ENCODE results near the gene PROM1.

DNA sequence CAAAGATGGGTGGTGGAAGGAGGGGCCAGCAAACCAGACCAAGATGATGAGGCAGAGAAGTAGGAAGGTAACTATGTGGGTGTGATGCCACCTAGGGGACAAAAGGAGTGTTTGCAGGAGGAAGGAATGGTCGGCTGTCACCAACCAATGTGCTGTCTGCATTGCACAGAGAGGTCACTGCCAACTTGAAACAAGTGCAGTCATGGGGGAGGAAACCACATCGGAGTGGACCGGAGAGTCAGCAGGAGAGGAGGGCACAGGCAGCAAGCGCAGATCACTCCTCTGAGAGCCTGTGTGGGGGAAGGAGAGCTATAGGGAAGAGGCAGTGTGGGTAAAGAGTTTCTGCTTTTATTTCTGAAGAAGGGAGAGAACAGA lies 82.4 kb downstream of the PROM1 start:
- TF ChIP-seq, protein P1, sequence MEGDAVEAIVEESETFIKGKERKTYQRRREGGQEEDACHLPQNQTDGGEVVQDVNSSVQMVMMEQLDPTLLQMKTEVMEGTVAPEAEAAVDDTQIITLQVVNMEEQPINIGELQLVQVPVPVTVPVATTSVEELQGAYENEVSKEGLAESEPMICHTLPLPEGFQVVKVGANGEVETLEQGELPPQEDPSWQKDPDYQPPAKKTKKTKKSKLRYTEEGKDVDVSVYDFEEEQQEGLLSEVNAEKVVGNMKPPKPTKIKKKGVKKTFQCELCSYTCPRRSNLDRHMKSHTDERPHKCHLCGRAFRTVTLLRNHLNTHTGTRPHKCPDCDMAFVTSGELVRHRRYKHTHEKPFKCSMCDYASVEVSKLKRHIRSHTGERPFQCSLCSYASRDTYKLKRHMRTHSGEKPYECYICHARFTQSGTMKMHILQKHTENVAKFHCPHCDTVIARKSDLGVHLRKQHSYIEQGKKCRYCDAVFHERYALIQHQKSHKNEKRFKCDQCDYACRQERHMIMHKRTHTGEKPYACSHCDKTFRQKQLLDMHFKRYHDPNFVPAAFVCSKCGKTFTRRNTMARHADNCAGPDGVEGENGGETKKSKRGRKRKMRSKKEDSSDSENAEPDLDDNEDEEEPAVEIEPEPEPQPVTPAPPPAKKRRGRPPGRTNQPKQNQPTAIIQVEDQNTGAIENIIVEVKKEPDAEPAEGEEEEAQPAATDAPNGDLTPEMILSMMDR (IDR thresholded peaks at IDR 0.05; ENCODE audit: poor library complexity, severe bottlenecking): peak; percentile 96
- no peak for TF ChIP-seq EP300 (conservative IDR thresholded peaks at IDR 0.05; ENCODE audit: poor library complexity, severe bottlenecking)
- no peak for TF ChIP-seq TAF1 (IDR thresholded peaks at IDR 0.05; ENCODE audit: low read depth)
